Peyer's patch (tissue), 4 donors: ENCODE data around the gene SEBOX.

Experiments used
- POLR2A ChIP-seq, 2 donors: fragments of 450-650 bp; IDR thresholded peaks; one replicate each; pipeline ENCODE4 v1.5.1; 2017; ENCODE audit warnings: antibody characterized with exemption in 2 of 2, mild to moderate bottlenecking in 2 of 2, moderate library complexity in 2 of 2
- TF ChIP-seq, protein P1 (sequence below), 6 experiments: fragments of 450-650 bp in 4 of 6; fragments of 200-600 bp in 2 of 6; sonication (generic) in 1 of 6; IDR thresholded peaks; one replicate each; pipeline ENCODE4 v1.5.1; 2017 to 2019; ENCODE audit warnings: antibody characterized with exemption in 6 of 6, mild to moderate bottlenecking in 3 of 6, moderate library complexity in 1 of 6

DNA sequence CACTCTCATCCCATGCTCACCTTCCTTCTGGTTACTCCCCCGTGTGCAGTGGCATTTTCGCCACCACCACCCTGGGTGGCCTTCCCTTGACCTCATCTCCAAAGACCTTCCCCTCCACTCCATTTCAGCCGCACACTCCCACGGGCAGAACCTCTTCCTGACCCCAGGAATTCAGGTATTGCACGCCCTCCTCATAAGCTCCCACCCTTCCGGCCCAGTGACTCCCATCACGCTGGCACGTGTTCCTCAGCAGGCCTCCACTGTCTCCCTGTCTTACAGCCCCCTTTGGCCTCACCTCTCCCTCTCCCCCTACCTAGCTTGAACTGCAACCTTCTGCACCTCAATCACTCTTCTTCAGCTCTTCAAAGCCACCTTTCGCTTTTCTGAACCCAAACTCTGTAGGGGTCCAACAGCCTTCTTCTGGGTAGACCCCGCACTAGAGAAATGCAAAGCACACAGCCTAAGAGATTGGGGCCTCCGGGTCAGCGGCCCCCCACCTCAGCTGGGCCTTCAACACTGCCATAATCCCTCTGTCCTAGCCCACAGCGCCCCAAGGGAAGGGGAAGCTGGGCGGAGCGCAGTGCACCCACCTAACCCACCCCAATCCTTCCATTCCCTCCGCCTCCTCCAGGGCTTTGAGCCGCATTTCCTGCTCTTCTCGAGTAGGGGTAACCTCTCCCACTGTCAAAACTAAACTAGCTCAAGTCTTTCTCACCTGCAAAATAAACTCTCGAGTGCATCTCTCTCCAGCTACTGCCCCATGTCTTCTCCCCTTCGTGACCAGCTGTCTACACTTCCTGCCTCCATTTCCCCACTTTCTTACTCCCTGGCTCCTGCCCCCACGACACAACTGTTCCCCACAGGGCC is 47.7 kb downstream of the SEBOX start:
- TF ChIP-seq, protein P1, sequence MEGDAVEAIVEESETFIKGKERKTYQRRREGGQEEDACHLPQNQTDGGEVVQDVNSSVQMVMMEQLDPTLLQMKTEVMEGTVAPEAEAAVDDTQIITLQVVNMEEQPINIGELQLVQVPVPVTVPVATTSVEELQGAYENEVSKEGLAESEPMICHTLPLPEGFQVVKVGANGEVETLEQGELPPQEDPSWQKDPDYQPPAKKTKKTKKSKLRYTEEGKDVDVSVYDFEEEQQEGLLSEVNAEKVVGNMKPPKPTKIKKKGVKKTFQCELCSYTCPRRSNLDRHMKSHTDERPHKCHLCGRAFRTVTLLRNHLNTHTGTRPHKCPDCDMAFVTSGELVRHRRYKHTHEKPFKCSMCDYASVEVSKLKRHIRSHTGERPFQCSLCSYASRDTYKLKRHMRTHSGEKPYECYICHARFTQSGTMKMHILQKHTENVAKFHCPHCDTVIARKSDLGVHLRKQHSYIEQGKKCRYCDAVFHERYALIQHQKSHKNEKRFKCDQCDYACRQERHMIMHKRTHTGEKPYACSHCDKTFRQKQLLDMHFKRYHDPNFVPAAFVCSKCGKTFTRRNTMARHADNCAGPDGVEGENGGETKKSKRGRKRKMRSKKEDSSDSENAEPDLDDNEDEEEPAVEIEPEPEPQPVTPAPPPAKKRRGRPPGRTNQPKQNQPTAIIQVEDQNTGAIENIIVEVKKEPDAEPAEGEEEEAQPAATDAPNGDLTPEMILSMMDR (IDR thresholded peaks at IDR 0.05) = no peak
- no peak for TF ChIP-seq POLR2A (IDR thresholded peaks at IDR 0.05)
